SK-N-SH (cell line): Measurements from ENCODE around the gene SUN5. TPM values are rescaled to one million over a fixed set of nuclear protein-coding genes. Genes with fewer than 3 reads are reported as not detected.

Experiments
- CTCF ChIA-PET: fragments of 300-600, 350-600 bp; formaldehyde crosslinking; extraction: SDS; loops from one replicate; lab custom pipeline; 2021; lab: Yijun Ruan, JAX
- POLR2A ChIA-PET: fragments of 350-600 bp; sonication (Branson Sonifier 250); formaldehyde crosslinking; extraction: SDS; loops from one replicate; lab custom pipeline; 2020; ENCODE audit warnings: antibody characterized with exemption, inconsistent platforms; lab: Yijun Ruan, JAX
- DNase-seq: peaks from one replicate; pipeline ENCODE4 v3.0.0; 2012
- H2AFZ ChIP-seq: fragments of 200-600 bp; sonication (generic); 2 replicates; pipeline ENCODE4 v1.8.1; 2016; ENCODE audit warnings: antibody characterized with exemption, mild to moderate bottlenecking, low read depth
- H3F3A ChIP-seq: fragments of 200-600 bp; sonication (generic); replicated peaks from 2 replicates; pipeline ENCODE3; 2016; ENCODE audit warnings: antibody characterized with exemption, mild to moderate bottlenecking; ENCODE audit not compliant: insufficient read depth
- H3K27ac ChIP-seq, 2 experiments: fragments of 200-500 bp in 1 of 2; fragments of 200-600 bp in 1 of 2; sonication (Bioruptor generic) in 1 of 2; sonication (generic), shearing (Covaris generic) in 1 of 2; 2 replicates each; pipeline versions ENCODE4 v1.5.1 to v1.6.1; 2014 to 2016; ENCODE audit warnings: low read depth in 2 of 2, inconsistent platforms in 1 of 2, low read length in 1 of 2, mild to moderate bottlenecking in 1 of 2, mixed read lengths in 1 of 2
- H3K27me3 ChIP-seq: fragments of 200-600 bp; sonication (generic), shearing (Covaris generic); 2 replicates; pipeline ENCODE4 v1.6.1; 2016; ENCODE audit warnings: mixed run types; ENCODE audit not compliant: insufficient read depth
- H3K36me3 ChIP-seq, 2 experiments: fragments of 200-500 bp in 1 of 2; fragments of 200-600 bp in 1 of 2; sonication (Bioruptor generic) in 1 of 2; sonication (generic) in 1 of 2; replicated peaks in 1 of 2; 2 replicates each; pipeline versions ENCODE3 to v1.5.1; 2014 to 2016; ENCODE audit warnings: low read length in 1 of 2, mild to moderate bottlenecking in 1 of 2; ENCODE audit not compliant: insufficient read depth in 2 of 2, control insufficient read depth in 1 of 2
- H3K4me1 ChIP-seq, 2 experiments: fragments of 200-500 bp in 1 of 2; fragments of 200-600 bp in 1 of 2; sonication (Bioruptor generic) in 1 of 2; sonication (generic), shearing (Covaris generic) in 1 of 2; 2 replicates each; pipeline versions ENCODE4 v1.5.1 to v1.6.1; 2014 to 2016; ENCODE audit warnings: low read depth in 1 of 2, low read length in 1 of 2, mixed run types in 1 of 2; ENCODE audit not compliant: insufficient read depth in 2 of 2, control insufficient read depth in 1 of 2
- H3K4me2 ChIP-seq: fragments of 200-600 bp; sonication (generic), shearing (Covaris generic); 2 replicates; pipeline ENCODE4 v1.6.1; 2017; ENCODE audit warnings: mixed run types
- H3K4me3 ChIP-seq, 2 experiments: fragments of 200-500 bp in 1 of 2; fragments of 200-600 bp in 1 of 2; sonication (Bioruptor generic) in 1 of 2; sonication (generic), shearing (Covaris generic) in 1 of 2; 2 replicates each; pipeline versions ENCODE4 v1.5.1 to v1.8.1; 2014 to 2016; ENCODE audit warnings: low read depth in 2 of 2, inconsistent platforms in 1 of 2, low read length in 1 of 2, mild to moderate bottlenecking in 1 of 2, mixed read lengths in 1 of 2, moderate library complexity in 1 of 2
- H3K79me2 ChIP-seq: fragments of 200-600 bp; sonication (generic); 2 replicates; pipeline ENCODE4 v1.8.1; 2017; ENCODE audit warnings: mild to moderate bottlenecking; ENCODE audit not compliant: insufficient read depth
- H3K9ac ChIP-seq: fragments of 200-600 bp; sonication (generic); 2 replicates; pipeline ENCODE4 v1.6.1; 2017; ENCODE audit warnings: mixed run types
- H3K9me2 ChIP-seq: fragments of 200-600 bp; sonication (generic); 2 replicates; pipeline ENCODE4 v1.6.1; 2017; ENCODE audit warnings: mixed run types
- H3K9me3 ChIP-seq: fragments of 200-600 bp; sonication (generic); 2 replicates; pipeline ENCODE4 v1.6.1; 2017; ENCODE audit warnings: mixed run types, mild to moderate bottlenecking, moderate library complexity
- H4K20me1 ChIP-seq: fragments of 200-600 bp; sonication (generic); 2 replicates; pipeline ENCODE4 v1.6.1; 2017; ENCODE audit warnings: mild to moderate bottlenecking, mixed run types; ENCODE audit not compliant: insufficient read depth
- EP300 ChIP-seq, 2 experiments: IDR thresholded peaks; 2 replicates each; pipeline versions ENCODE4 v1.4.0 to v1.6.1; 2012; ENCODE audit warnings: borderline replicate concordance in 1 of 2, low read depth in 1 of 2, low read length in 1 of 2
- EZH2phosphoT487 ChIP-seq: fragments of 200-600 bp; sonication (generic); IDR thresholded peaks from 2 replicates; pipeline ENCODE4 v1.6.1; 2017; ENCODE audit warnings: low read depth, mixed run types, mild to moderate bottlenecking, antibody characterized with exemption, moderate library complexity, borderline replicate concordance
- FOSL2 ChIP-seq: IDR thresholded peaks from 2 replicates; pipeline ENCODE4 v1.4.0; 2012; ENCODE audit warnings: low read depth, mild to moderate bottlenecking, moderate library complexity, borderline replicate concordance
- FOXM1 ChIP-seq: IDR thresholded peaks from 2 replicates; pipeline ENCODE4 v1.4.0; 2012; ENCODE audit warnings: low read depth, mild to moderate bottlenecking
- GABPA ChIP-seq: IDR thresholded peaks from 2 replicates; pipeline ENCODE4 v1.4.0; 2012; ENCODE audit warnings: low read depth, mild to moderate bottlenecking
- GATA2 ChIP-seq: sonication (generic); formaldehyde crosslinking; IDR thresholded peaks from 2 replicates; pipeline ENCODE4 v1.5.0; 2020; ENCODE audit warnings: mild to moderate bottlenecking, missing genetic modification reagents
- IRF3 ChIP-seq: fragments of 150-350 bp; IDR thresholded peaks from 2 replicates; pipeline ENCODE4 v1.6.1; 2016; ENCODE audit warnings: mild to moderate bottlenecking, low read depth, low read length
- JUND ChIP-seq: IDR thresholded peaks from 2 replicates; pipeline ENCODE4 v1.4.0; 2012
- MEF2A ChIP-seq: IDR thresholded peaks from 2 replicates; pipeline ENCODE4 v1.4.0; 2012; ENCODE audit warnings: low read depth, borderline replicate concordance
- NFIC ChIP-seq: IDR thresholded peaks from 2 replicates; pipeline ENCODE4 v1.4.0; 2012; ENCODE audit warnings: borderline replicate concordance
- RAD21 ChIP-seq: IDR thresholded peaks from 2 replicates; pipeline ENCODE4 v1.6.1; 2012; ENCODE audit warnings: mild to moderate bottlenecking, low read length
- REST ChIP-seq: IDR thresholded peaks from 2 replicates; pipeline ENCODE4 v1.6.1; 2012; ENCODE audit warnings: mild to moderate bottlenecking, low read depth, low read length, moderate library complexity
- RXRA ChIP-seq: IDR thresholded peaks from 2 replicates; pipeline ENCODE4 v1.4.0; 2012; ENCODE audit warnings: low read depth, mild to moderate bottlenecking, borderline replicate concordance
- SIN3A ChIP-seq: IDR thresholded peaks from 2 replicates; pipeline ENCODE4 v1.6.1; 2012; ENCODE audit warnings: low read depth, mild to moderate bottlenecking, low read length, moderate library complexity, borderline replicate concordance
- SMC3 ChIP-seq: IDR thresholded peaks from 2 replicates; pipeline ENCODE4 v1.6.1; 2012; ENCODE audit warnings: low read depth, low read length, improper control_type of control experiment
- TAF1 ChIP-seq: IDR thresholded peaks from 2 replicates; pipeline ENCODE4 v1.6.1; 2012; ENCODE audit warnings: low read depth, mild to moderate bottlenecking, low read length, moderate library complexity, borderline replicate concordance
- TCF12 ChIP-seq: IDR thresholded peaks from 2 replicates; pipeline ENCODE4 v1.4.0; 2012
- TEAD4 ChIP-seq: IDR thresholded peaks from 2 replicates; pipeline ENCODE4 v1.4.0; 2012; ENCODE audit warnings: mild to moderate bottlenecking, borderline replicate concordance; ENCODE audit not compliant: insufficient read depth
- YY1 ChIP-seq: IDR thresholded peaks from 2 replicates; pipeline ENCODE4 v1.4.0; 2012; ENCODE audit warnings: low read depth, mild to moderate bottlenecking
- WGBS: methylation state at CpG from one replicate; pipeline ENCODE4 v1.1.6; 2017; ENCODE audit warnings: low lambda C conversion rate; 5-methylcytosine and 5-hydroxymethylcytosine counted together
- polyA plus RNA-seq, 3 experiments: library from polyadenylated mRNA; depleted of rRNA; stranded (reverse); fragments of >200 nt; gene quantifications; 2 replicates each; pipeline ENCODE4 v1.2.3, GENCODE V29; 2012
- TF ChIP-seq, protein P1 (sequence below): IDR thresholded peaks from 2 replicates; pipeline ENCODE4 v1.4.0; 2012; ENCODE audit warnings: low read depth, borderline replicate concordance

Gene SUN5
- polyA plus RNA-seq, 1 of the 3 experiments (the other 2 are of a cell fraction), result not detected

DNA sequence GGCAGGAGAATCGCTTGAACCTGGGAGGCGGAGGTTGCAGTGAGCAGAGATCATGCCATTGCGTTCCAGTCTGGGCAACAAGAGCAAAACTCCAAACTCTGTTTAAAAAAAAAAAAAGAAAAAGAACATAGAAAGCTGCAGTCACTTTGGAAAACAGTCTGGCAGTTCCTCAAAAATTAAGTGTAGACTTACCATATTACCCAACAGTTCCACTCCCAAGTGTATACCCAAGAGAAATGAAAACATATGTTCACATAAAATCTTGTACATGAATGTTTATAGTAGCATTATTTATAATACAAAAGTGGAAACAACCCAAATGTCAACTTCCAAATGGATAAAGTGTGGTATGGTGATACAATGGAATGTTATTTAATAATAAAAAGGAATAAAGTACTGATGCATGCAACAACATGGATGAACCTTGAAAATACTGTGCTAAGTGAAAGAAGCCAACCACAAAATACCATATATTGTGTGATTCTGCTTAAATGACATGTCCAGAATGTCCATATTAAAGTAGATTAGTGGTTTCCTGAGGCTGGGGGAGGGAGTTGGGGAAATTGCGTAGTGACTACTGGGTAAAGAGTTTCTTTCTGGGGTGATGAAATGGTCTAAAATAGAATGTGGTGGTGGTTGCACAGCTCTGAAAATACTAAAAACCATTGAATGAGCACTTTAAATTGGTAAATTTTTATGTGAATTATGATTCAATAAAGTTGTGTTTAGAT is 62.9 kb downstream of the SUN5 start:
- ChIA-PET CTCF (interaction anchor here (1.0 kb wide), 1 partner anchor 29 kb away, joined by 3 read pairs; no protein-coding TSS in a partner anchor), POLR2A (no interaction called here)
- Histone ChIP-seq H3K9me3 (no peaks in the 10 kb centered on the region; the same call in 1 of the 2 replicates), H2AFZ (no peak overlapping the region), H3K27me3 (no peaks in the 10 kb centered on the region), H3K27ac (no peak overlapping the region)
- no peak for TF ChIP-seq TEAD4
- no peak for TF ChIP-seq RAD21
- no peak for TF ChIP-seq IRF3
- TF ChIP-seq SIN3A, result no peak
- no peak for TF ChIP-seq SMC3
- TF ChIP-seq GATA2 (CRISPR knock-in tag), result no peak
- TF ChIP-seq TCF12, result no peak
- TF ChIP-seq, protein P1, sequence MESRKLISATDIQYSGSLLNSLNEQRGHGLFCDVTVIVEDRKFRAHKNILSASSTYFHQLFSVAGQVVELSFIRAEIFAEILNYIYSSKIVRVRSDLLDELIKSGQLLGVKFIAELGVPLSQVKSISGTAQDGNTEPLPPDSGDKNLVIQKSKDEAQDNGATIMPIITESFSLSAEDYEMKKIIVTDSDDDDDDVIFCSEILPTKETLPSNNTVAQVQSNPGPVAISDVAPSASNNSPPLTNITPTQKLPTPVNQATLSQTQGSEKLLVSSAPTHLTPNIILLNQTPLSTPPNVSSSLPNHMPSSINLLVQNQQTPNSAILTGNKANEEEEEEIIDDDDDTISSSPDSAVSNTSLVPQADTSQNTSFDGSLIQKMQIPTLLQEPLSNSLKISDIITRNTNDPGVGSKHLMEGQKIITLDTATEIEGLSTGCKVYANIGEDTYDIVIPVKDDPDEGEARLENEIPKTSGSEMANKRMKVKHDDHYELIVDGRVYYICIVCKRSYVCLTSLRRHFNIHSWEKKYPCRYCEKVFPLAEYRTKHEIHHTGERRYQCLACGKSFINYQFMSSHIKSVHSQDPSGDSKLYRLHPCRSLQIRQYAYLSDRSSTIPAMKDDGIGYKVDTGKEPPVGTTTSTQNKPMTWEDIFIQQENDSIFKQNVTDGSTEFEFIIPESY, result no peak
- no peak for TF ChIP-seq MEF2A
- TF ChIP-seq YY1, result no peak
- no peak for TF ChIP-seq FOXM1
- no peak for TF ChIP-seq TAF1
- no peak for TF ChIP-seq GABPA
- TF ChIP-seq RXRA, result no peak
- no peak for TF ChIP-seq REST
- TF ChIP-seq FOSL2, result no peak
- no peak for TF ChIP-seq EZH2phosphoT487
- TF ChIP-seq JUND, result no peak
- no peak for TF ChIP-seq EP300 (IDR thresholded peaks at IDR 0.05; ENCODE audit: borderline replicate concordance in 1 of 2, low read depth in 1 of 2, low read length in 1 of 2)
- no peak for TF ChIP-seq NFIC
- TF ChIP-seq, all 33 proteins: peak for 0
- Histone ChIP-seq H3K4me1 (no peaks in the 10 kb centered on the region), H3K9ac (no peak overlapping the region), H3K36me3 (no peaks in the 10 kb centered on the region), H3K79me2 (no peaks in the 10 kb centered on the region), H4K20me1 (no peaks in the 10 kb centered on the region), H3K9me2 (no peaks in the 10 kb centered on the region), H3K4me3 (no peak overlapping the region), H3F3A (no peaks in the 10 kb centered on the region), H3K4me2 (no peak overlapping the region)
- 31% methylated on average over 4 of the region's 4 CpGs for WGBS
- no peak for DNase-seq
